SH-SY5Y (cell line): ENCODE results near the gene LRP1.

Experiments
- GATA2 ChIP-seq: IDR thresholded peaks from 2 replicates; pipeline ENCODE4 v1.6.1; 2011; ENCODE audit warnings: mild to moderate bottlenecking, low read depth, low read length
- GATA3 ChIP-seq: IDR thresholded peaks from 2 replicates; pipeline ENCODE4 v1.6.1; 2011; ENCODE audit warnings: low read depth, mild to moderate bottlenecking, low read length, moderate library complexity

DNA sequence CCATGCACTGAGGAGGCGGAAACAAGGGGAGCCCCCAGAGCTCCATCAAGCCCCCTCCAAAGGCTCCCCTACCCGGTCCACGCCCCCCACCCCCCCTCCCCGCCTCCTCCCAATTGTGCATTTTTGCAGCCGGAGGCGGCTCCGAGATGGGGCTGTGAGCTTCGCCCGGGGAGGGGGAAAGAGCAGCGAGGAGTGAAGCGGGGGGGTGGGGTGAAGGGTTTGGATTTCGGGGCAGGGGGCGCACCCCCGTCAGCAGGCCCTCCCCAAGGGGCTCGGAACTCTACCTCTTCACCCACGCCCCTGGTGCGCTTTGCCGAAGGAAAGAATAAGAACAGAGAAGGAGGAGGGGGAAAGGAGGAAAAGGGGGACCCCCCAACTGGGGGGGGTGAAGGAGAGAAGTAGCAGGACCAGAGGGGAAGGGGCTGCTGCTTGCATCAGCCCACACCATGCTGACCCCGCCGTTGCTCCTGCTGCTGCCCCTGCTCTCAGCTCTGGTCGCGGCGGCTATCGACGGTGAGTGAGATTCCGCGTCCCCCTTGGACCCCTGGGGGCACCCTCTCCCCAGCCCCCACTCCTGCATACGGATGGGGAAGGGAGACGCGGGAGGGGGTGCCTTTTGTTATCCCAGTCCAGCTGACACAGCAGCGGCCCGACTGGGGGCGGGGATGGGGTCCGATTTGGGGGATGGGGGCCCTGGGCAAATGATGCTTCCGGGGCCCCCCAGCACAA lies 400 bp downstream of the LRP1 start:
- TF ChIP-seq GATA2 (no peak), GATA3 (no peak)
